Retinal pigment epithelial cell (primary cell): ENCODE results near the gene RIPOR2.
"Not testable (repeated sequence)": the region's sequence is repeated elsewhere in the genome, so short reads cannot be mapped to it uniquely, and the experiment has no call there.

Source experiments
- DNase-seq: peaks from one replicate; pipeline ENCODE4 v3.0.0-alpha.2; 2010; ENCODE audit warnings: low read depth
- H3K4me3 ChIP-seq: 2 replicates; pipeline ENCODE4 v1.5.1; 2011; ENCODE audit warnings: mild to moderate bottlenecking, low read length, control low read depth, moderate library complexity
- CTCF ChIP-seq: conservative IDR thresholded peaks from 2 replicates; pipeline ENCODE4 v1.5.1; 2011; ENCODE audit warnings: low read depth, low read length, control low read depth, inconsistent platforms

Gene RIPOR2

GRCh38 chr6:24931718-24932691 is 3.8 kb downstream of the RIPOR2 start:
- no peak for TF ChIP-seq CTCF
- no peak overlapping the region for H3K4me3 ChIP-seq
- DNase-seq = peak; percentile 43

- no peak for DNase-seq
- no peak overlapping the region for H3K4me3 ChIP-seq
- no peak for TF ChIP-seq CTCF
Observed at GRCh38 chr6:24931296-24931695, 4.5 kb downstream of the RIPOR2 start.

GRCh38 chr6:24930431-24930871 is 5.3 kb downstream of the RIPOR2 start:
- no peak overlapping the region for H3K4me3 ChIP-seq
- DNase-seq = peak; percentile 48
- no peak for TF ChIP-seq CTCF

- TF ChIP-seq CTCF = no peak
- no peak for DNase-seq
- no peak overlapping the region for H3K4me3 ChIP-seq
Observed at GRCh38 chr6:24929242-24929641, 6.5 kb downstream of the RIPOR2 start.

- DNase-seq = no peak
- no peak overlapping the region for H3K4me3 ChIP-seq
- TF ChIP-seq CTCF = no peak
Observed at GRCh38 chr6:24927985-24928745, 7.6 kb downstream of the RIPOR2 start.

GRCh38 chr6:24927277-24927955 is 8.3 kb downstream of the RIPOR2 start:
- no peak overlapping the region for H3K4me3 ChIP-seq
- DNase-seq = no peak

GRCh38 chr6:24926647-24927046 is 9.1 kb downstream of the RIPOR2 start:
- DNase-seq, H3K4me3 ChIP-seq: not testable (repeated sequence)

More at GRCh38 chr6:24927277-24927955, 8.3 kb downstream of the RIPOR2 start:
- no peak for TF ChIP-seq CTCF
